HCT116 (cell line): ENCODE data around the gene EGFLAM. TPM values are rescaled to one million over a fixed set of nuclear protein-coding genes. Genes with fewer than 3 reads are reported as not detected.

Source experiments
- ATAC-seq: fragments of 200-7000 bp; cut with Tn5 transposase; 2 replicates; pipeline ENCODE4 v1.9.1; 2020; ENCODE audit warnings: mild to moderate bottlenecking, moderate library complexity
- BruUV-seq: library from RNA; stranded (reverse); fragments of 400-500 nt; replicated peaks from 2 replicates; lab custom pipeline; 2021; lab: Mats Ljungman, UMichigan
- CTCF ChIA-PET: fragments of 300-600 bp; sonication (Branson Sonifier 250); formaldehyde crosslinking; loops from one replicate; lab custom pipeline; 2021; ENCODE audit warnings: antibody characterized with exemption; lab: Charles Lee
- POLR2A ChIA-PET: fragments of 300-600, 350-600 bp; sonication (Branson Sonifier 250); formaldehyde crosslinking; loops from one replicate; lab custom pipeline; 2021; ENCODE audit warnings: antibody characterized with exemption; lab: Charles Lee
- RAD21 ChIA-PET, 2 experiments: fragments of 300-600 bp; sonication (Branson Sonifier 250); formaldehyde crosslinking; loops; one replicate each; lab custom pipeline; 2023; ENCODE audit warnings: low total read pairs in 2 of 2; ENCODE audit not compliant: uncharacterized antibody in 2 of 2, unreplicated experiment in 2 of 2, low non-redundant PET in 1 of 2; lab: Charles Lee
- DNase-seq: peaks from one replicate; pipeline ENCODE4 v3.0.0-alpha.2; 2010; ENCODE audit warnings: low read depth, low spot score
- H2AFZ ChIP-seq: fragments of 200-600 bp; shearing (Covaris generic), sonication (generic); 2 replicates; pipeline ENCODE4 v1.6.1; 2017; ENCODE audit warnings: low read depth, mixed run types, mixed read lengths, antibody characterized with exemption, low read length; ENCODE audit not compliant: poor library complexity, severe bottlenecking
- H3K27ac ChIP-seq: 2 replicates; pipeline ENCODE4 v1.5.1; 2012; ENCODE audit warnings: low read depth, low read length
- H3K27me3 ChIP-seq: fragments of 200-600 bp; sonication (generic); 2 replicates; pipeline ENCODE4 v1.6.1; 2016; ENCODE audit warnings: mixed run types, low read length, mixed read lengths; ENCODE audit not compliant: insufficient read depth
- H3K36me3 ChIP-seq, 2 experiments: fragments of 200-500 bp in 1 of 2; fragments of 200-600 bp in 1 of 2; sonication (Bioruptor generic) in 1 of 2; sonication (generic) in 1 of 2; 2 replicates each; pipeline versions ENCODE4 v1.5.1 to v1.6.1; 2014 to 2016; ENCODE audit warnings: low read length in 2 of 2, inconsistent platforms in 1 of 2, mixed read lengths in 1 of 2, mixed run types in 1 of 2; ENCODE audit not compliant: insufficient read depth in 2 of 2, control insufficient read depth in 1 of 2
- H3K4me1 ChIP-seq, 2 experiments: fragments of 200-600 bp in 1 of 2; sonication (generic) in 1 of 2; 2 replicates each; pipeline versions ENCODE4 v1.5.1 to v1.6.1; 2012 to 2017; ENCODE audit warnings: low read length in 2 of 2, inconsistent platforms in 1 of 2, mild to moderate bottlenecking in 1 of 2, mixed read lengths in 1 of 2, mixed run types in 1 of 2, moderate library complexity in 1 of 2; ENCODE audit not compliant: insufficient read depth in 2 of 2, control insufficient read depth in 1 of 2
- H3K4me2 ChIP-seq: fragments of 200-600 bp; sonication (generic); 2 replicates; pipeline ENCODE4 v1.6.1; 2017; ENCODE audit warnings: mixed run types, low read length, mixed read lengths
- H3K4me3 ChIP-seq, 2 experiments: fragments of 200-600 bp in 1 of 2; sonication (generic) in 1 of 2; replicated peaks in 1 of 2; 2 replicates each; pipeline ENCODE4 v1.5.1; 2011 to 2016; ENCODE audit warnings: low read length in 2 of 2, control low read depth in 1 of 2, low read depth in 1 of 2, mild to moderate bottlenecking in 1 of 2, mixed read lengths in 1 of 2, mixed run types in 1 of 2
- H3K79me2 ChIP-seq: fragments of 200-600 bp; sonication (generic); 2 replicates; pipeline ENCODE4 v1.6.1; 2017; ENCODE audit warnings: mild to moderate bottlenecking, mixed run types, low read length, moderate library complexity, mixed read lengths; ENCODE audit not compliant: insufficient read depth
- H3K9ac ChIP-seq: fragments of 200-600 bp; sonication (generic); 2 replicates; pipeline ENCODE4 v1.6.1; 2016; ENCODE audit warnings: low read length, mixed read lengths
- H3K9me2 ChIP-seq: fragments of 200-600 bp; sonication (generic), shearing (Covaris generic); 2 replicates; pipeline ENCODE4 v1.6.1; 2017; ENCODE audit warnings: mixed run types, mild to moderate bottlenecking, moderate library complexity; ENCODE audit not compliant: insufficient read depth
- H3K9me3 ChIP-seq, 2 experiments: fragments of 200-500 bp in 1 of 2; fragments of 200-600 bp in 1 of 2; sonication (Bioruptor generic) in 1 of 2; sonication (generic) in 1 of 2; 2 replicates each; pipeline ENCODE4 v1.6.1; 2014 to 2017; ENCODE audit warnings: low read length in 2 of 2, mixed read lengths in 2 of 2, inconsistent platforms in 1 of 2, low read depth in 1 of 2, mild to moderate bottlenecking in 1 of 2, mixed run types in 1 of 2, moderate library complexity in 1 of 2; ENCODE audit not compliant: control insufficient read depth in 1 of 2, insufficient read depth in 1 of 2
- H4K20me1 ChIP-seq: fragments of 200-600 bp; sonication (generic), shearing (Covaris generic); 2 replicates; pipeline ENCODE4 v1.6.1; 2017; ENCODE audit warnings: mixed run types, mild to moderate bottlenecking, moderate library complexity; ENCODE audit not compliant: insufficient read depth
- ATF3 ChIP-seq: IDR thresholded peaks from 2 replicates; pipeline ENCODE4 v1.6.1; 2012
- CEBPB ChIP-seq: IDR thresholded peaks from 2 replicates; pipeline ENCODE4 v1.6.1; 2012; ENCODE audit warnings: low read depth
- ELF1 ChIP-seq: IDR thresholded peaks from 2 replicates; pipeline ENCODE4 v1.6.1; 2012; ENCODE audit warnings: low read depth, borderline replicate concordance
- EZH2 ChIP-seq: fragments of 200-600 bp; sonication (generic); IDR thresholded peaks from 2 replicates; pipeline ENCODE4 v1.6.1; 2017; ENCODE audit warnings: antibody characterized with exemption, mixed run types
- EZH2phosphoT487 ChIP-seq: fragments of 200-600 bp; IDR thresholded peaks from 2 replicates; pipeline ENCODE4 v1.6.1; 2018; ENCODE audit warnings: antibody characterized with exemption, borderline replicate concordance
- FOSL1 ChIP-seq: IDR thresholded peaks from 2 replicates; pipeline ENCODE4 v1.6.1; 2012; ENCODE audit warnings: low read depth
- MAX ChIP-seq: IDR thresholded peaks from 2 replicates; pipeline ENCODE4 v1.6.1; 2012
- POLR2A ChIP-seq: IDR thresholded peaks from 2 replicates; pipeline ENCODE4 v1.7.0; 2011; ENCODE audit warnings: borderline replicate concordance; ENCODE audit not compliant: insufficient read depth, insufficient read length; ENCODE audit errors: extremely low read depth
- RAD21 ChIP-seq: IDR thresholded peaks from 2 replicates; pipeline ENCODE4 v1.6.1; 2012; ENCODE audit warnings: low read depth, mild to moderate bottlenecking
- REST ChIP-seq: IDR thresholded peaks from 2 replicates; pipeline ENCODE4 v1.6.1; 2012; ENCODE audit warnings: low read depth
- SIN3A ChIP-seq: IDR thresholded peaks from 2 replicates; pipeline ENCODE4 v1.6.1; 2012; ENCODE audit warnings: low read depth
- SP1 ChIP-seq: IDR thresholded peaks from 2 replicates; pipeline ENCODE4 v1.6.1; 2012; ENCODE audit warnings: low read depth
- SRF ChIP-seq: IDR thresholded peaks from 2 replicates; pipeline ENCODE4 v1.6.1; 2012; ENCODE audit warnings: low read depth
- TCF7L2 ChIP-seq: IDR thresholded peaks from 2 replicates; pipeline ENCODE4 v1.7.0; 2011; ENCODE audit warnings: borderline replicate concordance, inconsistent platforms; ENCODE audit not compliant: insufficient read depth, insufficient read length; ENCODE audit errors: extremely low read depth
- YY1 ChIP-seq: IDR thresholded peaks from 2 replicates; pipeline ENCODE4 v1.6.1; 2011; ENCODE audit warnings: low read length, low read depth, moderate library complexity, mild to moderate bottlenecking; ENCODE audit not compliant: insufficient replicate concordance; ENCODE audit errors: extremely low read depth
- ZNF274 ChIP-seq: fragments of 200-500 bp; sonication (Bioruptor generic); IDR thresholded peaks from 2 replicates; pipeline ENCODE4 v1.6.1; 2014; ENCODE audit warnings: mild to moderate bottlenecking, low read depth, low read length, inconsistent platforms
- intact Hi-C: fragments of 100-400 bp; cut with micrococcal nuclease; formaldehyde crosslinking; loops from 2 replicates; pipeline ENCODE4 v1.10.0; 2022
- total RNA-seq: library from RNA; stranded (reverse); gene quantifications from one replicate; pipeline ENCODE4 v1.2.1, GENCODE V29; 2021; ENCODE audit not compliant: unreplicated experiment
- TF ChIP-seq, protein P1 (sequence below): IDR thresholded peaks from 2 replicates; pipeline ENCODE4 v1.6.1; 2011; ENCODE audit warnings: mild to moderate bottlenecking, low read length, moderate library complexity; ENCODE audit not compliant: insufficient replicate concordance; ENCODE audit errors: extremely low read depth
- TF ChIP-seq, protein P2 (sequence below), 3 experiments: fragments of 200-600 bp in 1 of 3; sonication (generic) in 1 of 3; IDR thresholded peaks in 2 of 3; conservative IDR thresholded peaks in 1 of 3; 2 replicates each; pipeline ENCODE4 v1.5.1; 2012 to 2017; ENCODE audit warnings: low read depth in 2 of 3, low read length in 2 of 3, antibody characterized with exemption in 1 of 3, borderline replicate concordance in 1 of 3, control low read depth in 1 of 3, mild to moderate bottlenecking in 1 of 3, mixed read lengths in 1 of 3, mixed run types in 1 of 3, moderate library complexity in 1 of 3; ENCODE audit not compliant: insufficient read depth in 1 of 3

Gene EGFLAM
- total RNA-seq, 1 experiment from 2014 or later, result not detected

GRCh38 chr5:38369692-38370091 is 111.3 kb downstream of the EGFLAM start:
- DNase-seq, result no peak
- ATAC-seq, result no peak
- no peaks in the 10 kb centered on the region for H3K9me3 ChIP-seq
- TF ChIP-seq ATF3 (no peak), EZH2 (no peak), TCF7L2 (no peak), SP1 (no peak), ELF1 (no peak), ZNF274 (no peak), EZH2phosphoT487 (no peak), SRF (no peak), POLR2A (no peak), RAD21 (no peak), SIN3A (no peak), MAX (no peak), YY1 (no peak), REST (no peak), CEBPB (no peak), FOSL1 (no peak)
- TF ChIP-seq, protein P1, sequence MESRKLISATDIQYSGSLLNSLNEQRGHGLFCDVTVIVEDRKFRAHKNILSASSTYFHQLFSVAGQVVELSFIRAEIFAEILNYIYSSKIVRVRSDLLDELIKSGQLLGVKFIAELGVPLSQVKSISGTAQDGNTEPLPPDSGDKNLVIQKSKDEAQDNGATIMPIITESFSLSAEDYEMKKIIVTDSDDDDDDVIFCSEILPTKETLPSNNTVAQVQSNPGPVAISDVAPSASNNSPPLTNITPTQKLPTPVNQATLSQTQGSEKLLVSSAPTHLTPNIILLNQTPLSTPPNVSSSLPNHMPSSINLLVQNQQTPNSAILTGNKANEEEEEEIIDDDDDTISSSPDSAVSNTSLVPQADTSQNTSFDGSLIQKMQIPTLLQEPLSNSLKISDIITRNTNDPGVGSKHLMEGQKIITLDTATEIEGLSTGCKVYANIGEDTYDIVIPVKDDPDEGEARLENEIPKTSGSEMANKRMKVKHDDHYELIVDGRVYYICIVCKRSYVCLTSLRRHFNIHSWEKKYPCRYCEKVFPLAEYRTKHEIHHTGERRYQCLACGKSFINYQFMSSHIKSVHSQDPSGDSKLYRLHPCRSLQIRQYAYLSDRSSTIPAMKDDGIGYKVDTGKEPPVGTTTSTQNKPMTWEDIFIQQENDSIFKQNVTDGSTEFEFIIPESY, result no peak
- TF ChIP-seq, protein P2, sequence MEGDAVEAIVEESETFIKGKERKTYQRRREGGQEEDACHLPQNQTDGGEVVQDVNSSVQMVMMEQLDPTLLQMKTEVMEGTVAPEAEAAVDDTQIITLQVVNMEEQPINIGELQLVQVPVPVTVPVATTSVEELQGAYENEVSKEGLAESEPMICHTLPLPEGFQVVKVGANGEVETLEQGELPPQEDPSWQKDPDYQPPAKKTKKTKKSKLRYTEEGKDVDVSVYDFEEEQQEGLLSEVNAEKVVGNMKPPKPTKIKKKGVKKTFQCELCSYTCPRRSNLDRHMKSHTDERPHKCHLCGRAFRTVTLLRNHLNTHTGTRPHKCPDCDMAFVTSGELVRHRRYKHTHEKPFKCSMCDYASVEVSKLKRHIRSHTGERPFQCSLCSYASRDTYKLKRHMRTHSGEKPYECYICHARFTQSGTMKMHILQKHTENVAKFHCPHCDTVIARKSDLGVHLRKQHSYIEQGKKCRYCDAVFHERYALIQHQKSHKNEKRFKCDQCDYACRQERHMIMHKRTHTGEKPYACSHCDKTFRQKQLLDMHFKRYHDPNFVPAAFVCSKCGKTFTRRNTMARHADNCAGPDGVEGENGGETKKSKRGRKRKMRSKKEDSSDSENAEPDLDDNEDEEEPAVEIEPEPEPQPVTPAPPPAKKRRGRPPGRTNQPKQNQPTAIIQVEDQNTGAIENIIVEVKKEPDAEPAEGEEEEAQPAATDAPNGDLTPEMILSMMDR (IDR thresholded peaks at IDR 0.05 in 2 of 3, conservative IDR thresholded peaks at IDR 0.05 in 1 of 3; ENCODE audit: borderline replicate concordance in 1 of 3, insufficient read depth in 1 of 3, low read depth in 2 of 3, low read length in 2 of 3), result no peak
- RAD21 ChIA-PET, result no interaction called here
- no peak overlapping the region for H3K27ac ChIP-seq
- H2AFZ ChIP-seq, result no peak overlapping the region
- POLR2A ChIA-PET, result no interaction called here
- H3K4me1 ChIP-seq, result no peaks in the 10 kb centered on the region
- intact Hi-C loops, result no loop called here
- H3K4me2 ChIP-seq, result no peak overlapping the region
- no peaks in the 10 kb centered on the region for H3K79me2 ChIP-seq
- H3K36me3 ChIP-seq, result no peaks in the 10 kb centered on the region
- CTCF ChIA-PET, result no interaction called here
- 0 out of 2 replicates have a peak, but pooled peaks cover 4% of the 10 kb centered on the region for H3K27me3 ChIP-seq
- no peaks in the 10 kb centered on the region for H4K20me1 ChIP-seq
- BruUV-seq, result no TSS peak
- no peak overlapping the region for H3K4me3 ChIP-seq
- H3K9me2 ChIP-seq, result no peaks in the 10 kb centered on the region
- no peak overlapping the region for H3K9ac ChIP-seq
